GM23248 (cell line): ENCODE results near the gene GPR3. TPM values are rescaled to one million over a fixed set of nuclear protein-coding genes. Genes with fewer than 3 reads are reported as not detected.

Source experiments
- DNase-seq: peaks from one replicate; pipeline ENCODE4 v3.0.0-alpha.2; 2015
- H2AFZ ChIP-seq: fragments of 200-600 bp; sonication (generic); 2 replicates; pipeline ENCODE4 v1.6.1; 2016; ENCODE audit warnings: antibody characterized with exemption
- H3F3A ChIP-seq: fragments of 200-600 bp; sonication (generic); 2 replicates; pipeline ENCODE4 v1.6.1; 2016; ENCODE audit warnings: mild to moderate bottlenecking, antibody characterized with exemption, mixed run types; ENCODE audit not compliant: insufficient read depth
- H3K27ac ChIP-seq: fragments of 200-600 bp; sonication (generic); 2 replicates; pipeline ENCODE4 v1.5.1; 2016; ENCODE audit warnings: mild to moderate bottlenecking
- H3K27me3 ChIP-seq: fragments of 200-600 bp; sonication (generic); replicated peaks from 2 replicates; pipeline ENCODE4 v1.6.1; 2016; ENCODE audit warnings: mild to moderate bottlenecking; ENCODE audit not compliant: insufficient read depth
- H3K36me3 ChIP-seq: fragments of 200-600 bp; sonication (generic); 2 replicates; pipeline ENCODE4 v1.6.1; 2016; ENCODE audit warnings: low read depth, mild to moderate bottlenecking
- H3K4me1 ChIP-seq: fragments of 200-600 bp; sonication (generic); 2 replicates; pipeline ENCODE4 v1.6.1; 2016; ENCODE audit warnings: mild to moderate bottlenecking; ENCODE audit not compliant: insufficient read depth
- H3K4me2 ChIP-seq: fragments of 200-600 bp; sonication (generic); one replicate; pipeline ENCODE4 v1.6.1; 2016; ENCODE audit warnings: mild to moderate bottlenecking; ENCODE audit not compliant: unreplicated experiment
- H3K4me3 ChIP-seq: fragments of 200-600 bp; sonication (generic); 2 replicates; pipeline ENCODE4 v1.5.1; 2016; ENCODE audit warnings: mild to moderate bottlenecking
- H3K79me2 ChIP-seq: fragments of 200-600 bp; sonication (generic); 2 replicates; pipeline ENCODE4 v1.6.1; 2016; ENCODE audit warnings: mild to moderate bottlenecking; ENCODE audit not compliant: insufficient read depth
- H3K9ac ChIP-seq: fragments of 200-600 bp; sonication (generic); 2 replicates; pipeline ENCODE4 v1.6.1; 2016; ENCODE audit warnings: mild to moderate bottlenecking
- H3K9me2 ChIP-seq: fragments of 200-600 bp; sonication (generic); 2 replicates; pipeline ENCODE4 v1.6.1; 2016; ENCODE audit warnings: mixed run types, mild to moderate bottlenecking, moderate library complexity; ENCODE audit not compliant: insufficient read depth
- H3K9me3 ChIP-seq: fragments of 200-600 bp; sonication (generic); one replicate; pipeline ENCODE4 v1.6.1; 2017; ENCODE audit warnings: low read depth
- H4K20me1 ChIP-seq: fragments of 200-600 bp; sonication (generic); 2 replicates; pipeline ENCODE4 v1.6.0; 2016; ENCODE audit not compliant: insufficient read depth
- EZH2 ChIP-seq: fragments of 200-600 bp; sonication (generic); IDR thresholded peaks from 2 replicates; pipeline ENCODE4 v1.6.1; 2018; ENCODE audit warnings: antibody characterized with exemption, mild to moderate bottlenecking; ENCODE audit not compliant: insufficient read depth, poor library complexity, severe bottlenecking
- EZH2phosphoT487 ChIP-seq: fragments of 200-600 bp; sonication (generic); IDR thresholded peaks from 2 replicates; pipeline ENCODE4 v1.6.1; 2018; ENCODE audit warnings: antibody characterized with exemption, moderate library complexity, mild to moderate bottlenecking, low read depth; ENCODE audit not compliant: insufficient read depth
- WGBS, 2 experiments: methylation state at CpG; one replicate each; pipeline ENCODE4 v1.1.6; 2015 to 2017; ENCODE audit warnings: low lambda C conversion rate in 2 of 2, low coverage in 1 of 2; ENCODE audit errors: missing lambda C conversion rate in 2 of 2; 5-methylcytosine and 5-hydroxymethylcytosine counted together
- in situ Hi-C: fragments of 300-500 bp; cut with MboI; formaldehyde crosslinking; loops from 2 replicates; pipeline ENCODE4 v1.15.0; 2020
- polyA plus RNA-seq: library from polyadenylated mRNA; unstranded; fragments of >200 nt; fragmentation: Nextera tagmentation; extraction: Ambion mirVana; gene quantifications from 2 replicates; pipeline ENCODE4 v1.2.1, GENCODE V29; 2016
- total RNA-seq: library from RNA; depleted of rRNA; stranded (reverse); fragments of >200 nt; shearing (Covaris generic); gene quantifications from 2 replicates; pipeline ENCODE4 v1.2.3, GENCODE V29; 2014

The GPR3 gene
- total and polyA plus RNA-seq, 2 experiments from 2014 or later, result 0.32 to 1.8 TPM

DNA sequence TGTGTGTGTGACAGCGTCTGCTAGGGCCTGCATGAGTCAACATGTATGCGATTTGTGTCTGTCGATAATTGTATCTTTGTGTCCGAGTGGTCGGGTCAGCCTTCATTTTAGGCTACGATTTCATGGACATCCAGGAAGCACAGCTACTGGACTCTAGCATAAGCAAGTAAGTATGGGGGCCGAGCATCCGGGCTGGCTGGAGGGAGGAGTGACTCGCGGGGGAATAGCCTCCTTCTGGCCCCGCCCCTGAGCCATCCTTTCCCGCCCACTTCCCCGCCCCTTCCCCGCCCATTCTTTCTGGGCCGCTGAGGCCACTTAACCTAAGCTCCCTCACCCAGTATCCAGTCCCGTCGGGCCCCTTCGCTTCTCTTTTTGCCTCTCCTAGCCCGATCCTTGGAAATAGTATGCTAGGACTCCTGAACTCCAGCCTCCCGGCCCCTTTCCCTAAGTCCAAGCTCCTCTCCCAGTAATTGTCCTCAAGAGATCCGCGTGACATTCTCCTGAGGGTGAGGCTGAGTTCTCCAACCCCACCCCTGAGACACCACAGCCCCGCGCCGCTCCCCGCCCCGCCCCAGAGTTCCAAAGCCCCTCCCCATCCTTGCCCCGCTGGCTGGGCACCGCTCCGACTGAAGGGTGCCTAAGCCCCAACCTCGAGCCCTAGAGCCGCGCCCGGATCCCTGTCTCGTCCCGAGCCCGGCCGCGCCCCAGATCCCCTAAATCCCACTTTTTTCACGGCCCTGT is 26.9 kb upstream of the GPR3 start:
- no peaks in the 10 kb centered on the region for H4K20me1 ChIP-seq
- peak overlapping the region; percentile 69 for H2AFZ ChIP-seq
- 1% methylated on average over 22 to 40 of the region's 40 CpGs for WGBS, 2 experiments
- peaks cover 5% of the 10 kb centered on the region; the same call in 1 of the 2 replicates for H3K36me3 ChIP-seq
- H3K9me2 ChIP-seq, result no peaks in the 10 kb centered on the region
- H3K79me2 ChIP-seq, result peaks cover 15% of the 10 kb centered on the region
- no peaks in the 10 kb centered on the region for H3F3A ChIP-seq
- TF ChIP-seq EZH2, result no peak
- TF ChIP-seq EZH2phosphoT487, result no peak
- H3K4me3 ChIP-seq, result peak overlapping the region; percentile 77
- H3K4me1 ChIP-seq, result peaks cover 15% of the 10 kb centered on the region
- DNase-seq, result peak; percentile 93
- no peaks in the 10 kb centered on the region for H3K27me3 ChIP-seq
- in situ Hi-C loops, result no loop called here
- H3K4me2 ChIP-seq, result peak overlapping the region; percentile 88
- no peaks in the 10 kb centered on the region for H3K9me3 ChIP-seq
- H3K9ac ChIP-seq, result peak overlapping the region; percentile 99
- H3K27ac ChIP-seq, result peak overlapping the region; percentile 97

DNA sequence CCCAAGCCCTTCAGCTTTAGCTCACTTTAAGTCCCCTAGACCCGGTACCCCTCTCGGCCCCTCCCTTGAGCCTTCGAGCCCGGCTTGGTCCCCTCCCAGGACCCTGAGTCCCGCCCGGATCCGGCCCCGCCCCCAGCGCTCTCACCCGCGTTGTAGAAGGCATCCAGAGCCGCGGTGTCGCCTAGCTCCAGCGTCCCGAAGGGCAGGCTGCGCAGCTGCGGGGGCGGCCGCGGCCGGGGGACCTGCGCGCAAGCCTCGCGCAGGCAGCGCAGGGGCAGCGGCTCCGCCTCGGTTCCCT is 26.4 kb upstream of the GPR3 start:
- Histone ChIP-seq H3K9me2 (no peaks in the 10 kb centered on the region), H3K9me3 (no peaks in the 10 kb centered on the region), H3K79me2 (peaks cover 15% of the 10 kb centered on the region), H3K36me3 (peaks cover 5% of the 10 kb centered on the region; the same call in 1 of the 2 replicates), H3K4me2 (peak overlapping the region; percentile 88), H2AFZ (peak overlapping the region; percentile 69), H3K4me1 (peaks cover 15% of the 10 kb centered on the region), H3F3A (no peaks in the 10 kb centered on the region), H4K20me1 (no peaks in the 10 kb centered on the region), H3K27me3 (no peaks in the 10 kb centered on the region), H3K4me3 (peak overlapping the region; percentile 77), H3K9ac (peak overlapping the region; percentile 99), H3K27ac (peak overlapping the region; percentile 97)
- 1% methylated on average over 26 to 30 of the region's 30 CpGs for WGBS, 2 experiments
- TF ChIP-seq EZH2phosphoT487, result no peak
- no peak for TF ChIP-seq EZH2
- peak; percentile 86 for DNase-seq
- in situ Hi-C loops, result no loop called here

DNA sequence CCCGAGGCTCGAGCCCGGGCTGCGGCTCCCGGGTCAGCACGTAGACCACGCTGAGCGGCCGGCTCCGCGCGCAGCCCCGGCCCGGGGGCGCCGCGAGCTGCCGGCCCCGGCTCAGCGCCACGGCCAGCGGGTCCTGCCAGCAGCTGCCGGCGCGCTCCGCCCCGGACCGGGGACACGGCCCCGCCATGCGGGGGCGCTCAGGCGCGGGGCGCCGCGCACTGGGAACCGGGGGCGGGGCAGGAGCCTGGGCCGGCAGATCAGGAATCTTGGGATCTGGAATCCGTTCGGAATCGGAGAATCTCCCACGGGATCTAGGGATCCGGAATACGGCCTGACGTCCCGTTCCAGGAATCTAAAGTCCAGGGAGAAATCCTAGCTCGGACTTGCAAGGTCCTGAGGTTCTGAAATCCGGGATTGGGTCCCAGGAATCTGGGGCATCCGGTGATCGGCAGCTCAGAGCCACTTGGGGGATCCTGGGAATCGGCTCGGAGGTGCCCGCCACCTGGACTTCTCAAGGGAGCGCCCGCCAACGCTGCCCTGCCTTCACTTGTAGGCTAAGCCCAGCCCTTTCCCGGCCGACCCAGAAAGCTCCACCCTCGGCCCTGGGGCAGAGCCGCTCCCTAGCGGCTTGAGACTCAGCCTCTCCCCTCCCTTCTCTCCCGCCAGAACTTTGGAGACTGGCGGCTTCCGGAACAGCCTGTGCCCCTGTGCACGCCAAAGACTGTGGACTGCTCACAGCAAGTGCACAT is 25.8 kb upstream of the GPR3 start, which contains the start of gene MAP3K6:
Gene MAP3K6, minus strand, starts transcription at position 551 of the 749 bp plus-strand sequence. Its CDS starts 364 bp downstream, at position 187.
- in situ Hi-C loops, result no loop called here
- Histone ChIP-seq H3K4me3 (peak within 1 kb of the TSS; percentile 77), H3K27me3 (no peaks in the 10 kb centered on the region), H3K79me2 (peaks cover 15% of the 10 kb centered on the region), H3K27ac (peak within 1 kb of the TSS; percentile 97), H3K9me3 (no peaks in the 10 kb centered on the region), H3K9me2 (no peaks in the 10 kb centered on the region), H2AFZ (peak within 1 kb of the TSS; percentile 71), H4K20me1 (no peaks in the 10 kb centered on the region), H3K4me1 (peaks cover 15% of the 10 kb centered on the region), H3K9ac (peak within 1 kb of the TSS; percentile 99), H3F3A (no peaks in the 10 kb centered on the region), H3K4me2 (peak within 1 kb of the TSS; percentile 88), H3K36me3 (peaks cover 5% of the 10 kb centered on the region; the same call in 1 of the 2 replicates)
- peak; percentile 94 for DNase-seq
- 0 to 2% methylated on average over 53 to 55 of the region's 67 CpGs for WGBS, 2 experiments
- TF ChIP-seq EZH2phosphoT487 (no peak), EZH2 (no peak)

DNA sequence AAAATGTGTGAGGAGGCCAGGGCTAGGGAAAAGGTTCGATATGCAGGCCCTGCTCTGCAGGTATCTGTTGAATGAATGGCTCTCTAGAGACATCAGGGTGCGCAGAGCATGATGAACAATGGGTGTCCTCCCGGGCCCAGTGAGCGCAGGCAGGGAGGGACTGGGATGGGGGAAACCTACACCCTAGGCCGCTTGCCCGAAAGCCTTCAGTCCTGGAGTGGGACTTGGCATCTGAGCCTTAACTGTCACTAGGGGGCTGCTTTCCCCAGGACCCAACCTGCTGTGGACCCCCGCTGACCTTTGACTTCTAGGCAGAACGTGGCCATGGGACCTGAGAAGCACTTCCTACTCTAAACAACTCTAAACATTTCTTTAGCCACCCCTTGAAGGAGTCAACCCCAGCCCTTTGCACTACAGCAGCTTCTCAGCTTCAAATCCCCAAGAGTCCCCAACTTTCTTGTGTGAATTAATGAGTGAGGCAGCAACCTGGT is 25.2 kb upstream of the GPR3 start:
- Histone ChIP-seq H3K9me2 (no peaks in the 10 kb centered on the region), H4K20me1 (no peaks in the 10 kb centered on the region), H3K9ac (peak overlapping the region; percentile 99), H3F3A (no peaks in the 10 kb centered on the region), H3K27ac (peak overlapping the region; percentile 97), H3K4me3 (peak overlapping the region; percentile 77), H3K36me3 (no peaks in the 10 kb centered on the region; the same call in 1 of the 2 replicates), H3K79me2 (peaks cover 15% of the 10 kb centered on the region), H3K4me2 (peak overlapping the region; percentile 85), H2AFZ (peak overlapping the region; percentile 71), H3K9me3 (no peaks in the 10 kb centered on the region), H3K4me1 (peaks cover 15% of the 10 kb centered on the region), H3K27me3 (no peaks in the 10 kb centered on the region)
- no peak for DNase-seq
- no peak for TF ChIP-seq EZH2phosphoT487
- TF ChIP-seq EZH2, result no peak
- in situ Hi-C loops, result no loop called here
- WGBS, 2 experiments, result 26 to 30% methylated on average over 8 of the region's 8 CpGs
